Measurements from ENCODE around the gene TXLNA.

Gene TXLNA

DNA sequence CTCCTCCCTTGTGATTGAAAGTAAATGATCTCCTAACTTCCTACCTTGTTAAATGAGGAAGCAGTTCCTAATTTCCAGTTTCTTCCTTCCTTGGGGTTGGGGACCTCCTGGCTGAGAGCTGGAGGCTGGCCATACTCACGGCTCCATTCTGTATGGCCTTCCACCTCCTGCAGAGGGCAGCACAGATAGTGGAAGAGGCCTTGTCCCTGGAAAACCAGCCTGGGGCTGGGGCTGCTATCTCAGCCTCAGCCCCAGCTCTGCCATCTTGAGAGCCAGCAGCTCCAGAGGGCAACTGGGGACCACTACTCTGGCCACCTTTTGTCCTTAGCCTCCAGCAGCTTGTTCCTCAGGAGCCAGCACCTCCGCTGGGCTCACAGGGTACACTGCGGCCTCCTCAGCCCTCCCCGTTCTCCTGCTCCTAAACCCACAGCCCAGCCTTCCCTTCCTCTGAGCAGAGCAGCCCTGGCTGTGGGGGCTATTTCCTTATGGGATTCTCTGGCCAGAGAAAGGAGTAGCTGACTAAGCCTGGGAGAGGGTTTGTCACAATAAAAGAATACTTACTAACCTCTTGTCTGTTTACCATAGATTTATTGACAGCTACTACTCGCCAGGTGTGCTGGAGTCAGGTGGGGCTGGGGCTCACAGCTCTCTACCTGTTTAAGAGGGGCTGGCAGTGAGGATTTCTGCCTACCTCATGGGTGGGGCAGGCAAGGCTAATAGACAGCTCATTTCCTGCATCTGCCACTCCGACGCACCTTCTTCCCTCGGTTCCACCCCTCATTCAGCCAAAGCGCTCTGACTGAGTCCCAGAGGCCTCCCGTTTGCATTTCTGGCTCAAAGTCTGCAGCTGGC lies 36.4 kb downstream of the TXLNA start:
- peak; percentile 67 for DNase-seq

- DNase-seq: no peak
Measured at GRCh38 chr1:32216566-32216965, 37.1 kb downstream of the TXLNA start.

GRCh38 chr1:32219022-32219421 lies 39.5 kb downstream of the TXLNA start:
- no peak for DNase-seq

DNA sequence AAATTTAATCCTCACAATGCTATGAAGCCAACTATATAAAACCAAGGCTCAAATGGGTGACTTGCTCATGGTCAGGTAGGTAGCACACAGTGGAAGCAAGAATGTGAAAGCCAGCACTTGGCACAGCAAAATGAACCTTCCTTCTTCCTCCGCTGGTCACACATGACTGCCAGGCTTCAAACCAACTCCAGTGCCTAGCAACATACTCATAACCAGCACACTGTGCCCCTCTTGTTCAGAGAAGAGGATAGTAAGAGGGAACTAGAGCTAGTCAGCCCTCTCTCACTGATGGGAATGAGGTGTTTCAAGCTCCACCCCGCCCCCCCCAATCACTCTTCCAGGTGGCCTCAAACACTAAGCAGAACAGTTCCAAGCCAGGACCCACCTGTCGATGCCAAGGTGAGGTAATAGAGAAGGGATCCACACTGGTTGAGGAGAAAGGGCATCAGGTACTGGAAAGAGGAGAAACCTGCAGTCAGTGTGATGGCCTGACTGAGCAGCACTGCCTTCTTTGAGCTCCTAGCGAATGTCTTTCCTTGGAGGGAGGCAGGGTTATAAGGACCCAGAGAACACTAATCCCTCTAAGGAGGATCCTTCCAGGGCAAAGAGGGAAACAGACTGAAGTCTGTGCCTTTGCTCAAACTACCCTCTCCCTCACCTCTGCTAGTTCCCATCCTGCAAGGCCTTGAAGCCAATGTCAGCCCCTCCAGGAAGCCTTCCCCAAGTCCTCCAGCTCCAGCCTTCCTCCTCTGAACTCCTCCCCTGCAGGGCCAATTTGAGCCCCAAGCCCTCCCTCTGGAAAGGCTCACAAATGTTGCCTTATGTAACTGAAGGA lies 41.5 kb downstream of the TXLNA start:
- no peak for DNase-seq

DNA sequence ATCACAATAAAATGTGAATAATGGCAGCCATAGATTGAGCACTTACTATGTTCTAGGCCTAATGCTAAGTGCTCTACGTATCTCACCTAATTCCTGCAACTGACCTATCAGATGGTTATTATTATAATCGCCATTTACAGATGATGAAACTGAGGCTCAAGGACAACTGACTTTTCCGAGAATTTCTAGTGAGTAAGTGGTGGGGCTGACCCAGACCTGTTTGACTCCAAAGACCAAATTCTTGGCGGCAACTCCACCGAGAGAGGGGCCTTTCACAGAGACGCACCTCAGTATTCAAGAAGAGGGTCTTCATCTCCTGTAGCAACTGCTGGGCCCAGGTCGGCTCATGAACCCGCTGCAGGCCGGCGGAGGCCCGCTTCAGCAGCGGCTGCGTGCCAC lies 42.1 kb downstream of the TXLNA start:
- no peak for DNase-seq

DNA sequence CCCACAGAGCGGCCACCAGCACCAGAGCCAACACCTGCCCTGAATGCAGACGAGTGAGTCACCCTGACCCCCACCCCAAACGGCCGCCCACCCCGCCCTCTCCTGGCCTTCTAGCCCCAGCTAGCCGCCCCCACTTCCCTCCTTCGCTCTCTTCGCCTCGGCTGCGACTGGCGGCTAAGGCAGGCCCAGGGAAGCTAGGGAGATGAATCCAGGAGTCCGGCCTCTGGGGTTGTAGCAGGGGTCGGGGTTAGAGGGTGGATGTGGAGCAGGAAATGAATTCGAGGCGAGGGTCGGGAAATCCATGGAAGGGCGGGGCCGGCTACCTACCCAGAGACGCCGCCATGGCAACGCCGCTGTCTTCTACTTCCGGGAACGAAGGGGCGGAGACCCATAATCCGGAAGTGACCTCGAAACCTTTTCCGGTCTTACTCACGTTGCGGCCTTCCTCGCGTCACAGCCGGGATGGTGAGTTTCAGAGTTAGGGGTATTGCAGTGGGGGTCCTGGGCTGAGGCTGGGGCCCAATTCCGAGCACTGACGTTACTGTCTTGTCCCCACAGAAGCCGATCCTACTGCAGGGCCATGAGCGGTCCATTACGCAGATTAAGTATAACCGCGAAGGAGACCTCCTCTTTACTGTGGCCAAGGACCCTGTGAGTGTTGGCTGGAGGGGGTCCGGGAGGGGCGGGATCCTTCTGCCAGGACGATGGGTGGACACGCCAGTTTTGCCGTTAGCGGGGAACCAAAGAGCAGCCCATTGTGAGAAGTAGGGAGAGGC lies 42.7 kb downstream of the TXLNA start, which contains the start of the genes EIF3I and TMEM234:
Gene EIF3I, plus strand, starts transcription at position 428 of the 776 bp plus-strand sequence. Its CDS starts 35 bp downstream, at position 463.
Gene TMEM234, minus strand, starts transcription at position 374 of the 776 bp plus-strand sequence. Its CDS starts 31 bp downstream, at position 343.
- DNase-seq: peak; percentile 89

GRCh38 chr1:32223683-32224082 lies 44.2 kb downstream of the TXLNA start:
- no peak for DNase-seq

- DNase-seq: no peak
Measured at GRCh38 chr1:32224285-32224684, 44.8 kb downstream of the TXLNA start.

DNA sequence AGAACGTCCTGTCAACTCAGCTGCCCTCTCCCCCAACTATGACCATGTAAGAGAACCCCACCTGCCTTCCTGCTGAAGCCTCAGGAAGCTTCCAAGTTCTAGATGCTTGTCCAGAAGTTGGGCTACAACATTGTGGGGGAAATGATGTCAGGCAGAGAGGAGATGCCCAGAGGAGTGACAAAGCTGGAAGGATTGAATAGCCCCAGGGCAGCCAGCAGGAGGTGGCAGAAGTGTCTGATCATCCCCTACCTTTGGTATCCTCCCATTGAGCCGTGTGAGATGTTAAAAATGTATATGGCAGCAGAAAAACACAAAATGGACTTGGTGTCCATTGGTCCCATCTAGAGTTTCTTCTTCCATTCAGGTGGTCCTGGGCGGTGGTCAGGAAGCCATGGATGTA lies 49.3 kb downstream of the TXLNA start:
- DNase-seq: no peak

DNA sequence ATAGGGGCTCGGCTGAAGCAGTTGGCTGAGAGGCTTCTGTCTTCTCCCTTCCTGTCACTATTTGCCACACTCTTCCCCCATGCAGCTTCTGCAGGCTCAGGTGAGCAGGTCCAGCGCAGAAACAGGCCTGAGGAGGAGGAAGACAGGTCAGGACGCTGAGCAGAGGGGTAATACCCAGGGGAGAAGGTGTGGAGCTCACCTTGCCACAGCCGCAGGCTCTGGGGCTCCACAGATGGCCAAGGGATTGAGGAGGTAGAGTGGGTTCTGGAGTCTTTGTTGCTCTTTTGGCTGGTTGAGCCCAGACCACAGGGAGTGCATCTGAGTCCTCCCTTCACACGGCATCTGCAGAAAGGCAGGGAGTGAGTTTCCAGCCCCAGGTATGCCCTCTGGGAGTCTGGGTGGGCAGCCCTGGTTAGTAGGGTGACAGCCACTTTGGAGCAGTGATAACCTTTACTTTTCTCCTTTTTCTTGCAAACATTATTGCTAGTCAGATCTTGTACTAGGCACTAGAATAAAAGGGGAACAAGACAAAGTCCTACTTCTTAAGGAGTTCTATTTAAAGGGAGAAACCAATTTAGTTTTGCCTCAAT lies 52.5 kb downstream of the TXLNA start:
- DNase-seq: no peak

DNA sequence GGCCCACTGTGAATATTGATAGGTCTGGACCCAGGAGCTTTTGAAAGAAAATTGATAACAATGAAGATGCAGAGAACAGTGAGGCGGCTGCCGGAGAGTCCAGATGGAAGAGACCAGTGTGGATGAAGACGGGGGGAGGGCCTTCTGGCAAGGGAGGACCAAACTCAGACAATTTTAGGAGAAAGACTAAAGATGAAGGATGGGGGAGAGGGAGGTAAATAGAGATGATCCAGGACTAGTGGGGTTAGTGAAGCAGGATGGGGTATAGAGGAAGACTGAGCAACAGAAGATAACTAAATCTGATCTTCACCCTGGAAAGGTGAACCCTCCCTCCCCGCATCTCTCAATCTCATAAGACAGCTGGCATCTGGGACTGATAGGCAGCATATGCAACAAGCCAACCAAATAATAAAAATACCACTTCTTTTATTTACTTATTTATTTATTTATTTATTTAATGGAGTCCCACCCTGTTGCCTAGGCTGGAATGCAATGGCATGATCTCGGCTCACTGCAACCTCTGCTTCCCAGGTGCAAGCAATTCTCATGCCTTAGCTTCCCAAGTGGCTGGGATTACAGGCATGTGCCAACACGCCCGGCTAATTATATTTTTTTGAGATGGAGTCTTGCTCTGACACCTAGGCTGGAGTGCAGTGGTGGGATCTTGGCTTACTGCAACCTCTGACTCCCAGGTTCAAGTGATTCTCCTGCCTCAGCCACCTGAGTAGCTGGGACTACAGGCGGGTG lies 53.3 kb downstream of the TXLNA start:
- DNase-seq: no peak

GRCh38 chr1:32234792-32235191 lies 55.3 kb downstream of the TXLNA start:
- DNase-seq: no peak

DNA sequence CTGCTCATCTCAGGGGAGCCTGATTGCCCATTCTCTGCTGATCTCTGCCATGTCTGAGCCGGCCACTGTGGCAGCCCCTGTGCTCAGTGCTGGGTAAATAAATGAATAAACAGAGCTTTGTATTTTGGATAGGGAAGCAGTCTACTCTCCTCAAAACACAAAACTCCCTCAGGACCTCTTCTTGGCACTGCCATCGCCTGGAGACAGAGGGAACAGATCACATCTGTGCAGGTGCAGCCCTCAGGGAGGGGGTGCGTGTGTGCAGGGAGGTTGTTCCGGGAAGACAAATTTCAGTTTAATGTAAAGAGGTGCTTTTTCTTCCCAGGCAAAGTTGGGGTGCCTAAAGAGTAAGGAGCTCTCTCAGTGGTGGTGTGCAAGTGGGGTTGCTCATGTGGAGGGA lies 59.9 kb downstream of the TXLNA start:
- DNase-seq: no peak

DNA sequence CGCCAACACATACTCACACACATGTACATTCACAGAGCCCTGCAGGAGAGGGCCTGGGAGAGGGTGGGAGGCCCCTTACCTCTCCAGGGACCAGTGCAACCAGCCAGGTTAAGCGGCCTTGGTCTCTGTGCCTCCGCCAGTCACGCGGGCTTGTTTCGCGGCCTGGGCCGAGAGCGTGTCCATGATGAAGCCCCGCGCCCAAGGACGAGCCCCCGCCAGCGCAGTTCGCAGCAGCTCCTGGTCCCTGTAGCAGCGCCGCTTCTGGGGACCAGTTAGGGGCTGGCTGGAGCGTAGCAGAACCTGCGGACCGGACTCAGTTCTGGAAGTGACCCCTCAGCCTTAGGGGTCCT lies 60.3 kb downstream of the TXLNA start:
- no peak for DNase-seq

DNA sequence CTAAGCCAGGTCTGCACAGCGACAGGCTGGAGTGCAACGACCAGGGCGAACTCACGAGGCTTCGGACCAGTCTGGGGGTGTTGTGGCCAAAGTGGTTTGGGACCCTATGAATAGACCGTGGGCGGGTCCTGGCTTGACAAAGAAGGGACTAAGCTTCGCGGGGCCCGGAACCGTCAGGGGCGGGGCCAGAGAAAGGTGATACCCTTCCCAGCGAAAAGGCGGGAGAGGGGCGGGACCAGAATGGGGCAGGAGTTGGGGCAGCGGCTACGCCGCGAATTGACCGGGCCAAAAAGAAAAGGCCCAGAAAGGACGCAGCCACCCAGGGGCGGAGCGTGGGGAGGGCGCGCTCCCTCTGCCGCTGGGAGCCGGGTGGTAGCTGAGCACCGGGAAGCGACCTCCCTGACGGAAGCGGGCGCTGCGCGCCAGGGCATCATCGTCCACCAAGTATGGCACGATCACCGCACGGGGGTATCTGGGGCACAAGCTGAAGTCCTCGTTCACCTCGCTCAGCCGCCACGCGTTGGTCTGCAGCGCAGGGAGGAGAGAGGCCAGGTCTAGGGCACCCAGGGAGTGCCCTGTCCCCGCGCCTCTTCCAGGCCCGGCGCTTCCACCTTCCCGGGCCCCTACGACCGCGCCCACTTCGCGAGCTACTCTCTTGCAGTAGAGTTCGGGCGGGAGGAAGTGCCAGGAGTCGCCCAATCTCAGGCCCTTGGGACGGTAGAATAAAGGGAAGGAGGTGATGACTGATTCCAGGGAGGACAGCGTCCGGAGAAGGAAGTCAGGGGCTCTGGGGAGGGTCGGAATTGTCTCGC lies 60.9 kb downstream of the TXLNA start:
- DNase-seq: peak; percentile 76

- peak; percentile 63 for DNase-seq
Measured at GRCh38 chr1:32241001-32241763, 61.7 kb downstream of the TXLNA start.

GRCh38 chr1:32242341-32242851 lies 62.9 kb downstream of the TXLNA start:
- DNase-seq: no peak

DNA sequence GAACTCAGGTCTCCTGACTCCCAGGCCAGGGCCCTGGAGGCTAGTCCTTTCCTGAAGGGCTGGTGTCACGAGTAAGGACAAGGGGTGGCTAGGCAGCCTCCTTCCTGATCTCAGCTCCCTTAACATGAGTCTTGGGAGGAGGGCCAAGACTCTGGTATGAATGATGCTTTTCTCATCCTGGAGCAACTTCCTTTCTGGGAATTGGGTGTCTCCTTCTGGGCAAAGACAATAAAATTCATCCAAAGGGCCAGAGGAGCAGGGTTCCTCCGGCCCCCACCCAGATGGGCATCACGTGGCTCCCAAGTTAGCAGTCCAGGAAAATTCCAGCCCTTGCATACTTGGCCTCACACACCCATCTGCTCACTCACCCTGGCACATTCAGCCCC lies 67.4 kb downstream of the TXLNA start, which contains the start of gene FAM167B:
Gene FAM167B, plus strand, starts transcription at position 335 of the 386 bp plus-strand sequence. CDS start 200 bp downstream, outside the sequence.
- no peak for DNase-seq

GRCh38 chr1:32247452-32247851 lies 68.0 kb downstream of the TXLNA start:
- DNase-seq: no peak

All from activated T-cell treated with anti-CD3 and anti-CD28 coated beads, Interleukin-2, amount 50 U/mL, for 1 hour (primary cell).